Stimulated activated CD8-positive, alpha-beta memory T cell treated with anti-CD3 and anti-CD28 coated beads, Interleukin-7, amount 100 ng/mL, for 4 hours (primary cell): ENCODE results near the gene FBXL13.
"Not testable (repeated sequence)": the region's sequence is repeated elsewhere in the genome, so short reads cannot be mapped to it uniquely, and the experiment has no call there.

ENCODE experiments used
- DNase-seq, 2 donors: peaks; one replicate each; pipeline ENCODE4 v3.0.0-alpha.2; 2020; ENCODE audit warnings: low read depth in 2 of 2

FBXL13 gene

GRCh38 chr7:102983602-102984001 lies 91.0 kb downstream of the FBXL13 start:
- no peak for DNase-seq

GRCh38 chr7:102982235-102982634 lies 92.4 kb downstream of the FBXL13 start:
- DNase-seq = no peak

- no peak for DNase-seq
Measured at GRCh38 chr7:102981451-102981850, 93.1 kb downstream of the FBXL13 start.

- DNase-seq = no peak
Measured at GRCh38 chr7:102979670-102980069, 94.9 kb downstream of the FBXL13 start.

GRCh38 chr7:102978284-102978683 lies 96.3 kb downstream of the FBXL13 start:
- no peak for DNase-seq

GRCh38 chr7:102977586-102977985 lies 97.0 kb downstream of the FBXL13 start:
- DNase-seq = not testable (repeated sequence)

GRCh38 chr7:102976493-102976892 lies 98.1 kb downstream of the FBXL13 start:
- no peak for DNase-seq

- no peak for DNase-seq
Measured at GRCh38 chr7:102975854-102976253, 98.7 kb downstream of the FBXL13 start.

- no peak for DNase-seq
Measured at GRCh38 chr7:102974366-102975236, 100.0 kb downstream of the FBXL13 start.

- DNase-seq = no peak
Measured at GRCh38 chr7:102973096-102973802, 101.3 kb downstream of the FBXL13 start.

GRCh38 chr7:102967798-102968197 lies 106.8 kb downstream of the FBXL13 start:
- DNase-seq = no peak

- DNase-seq = no peak
Measured at GRCh38 chr7:102966465-102966864, 108.1 kb downstream of the FBXL13 start.

GRCh38 chr7:102961993-102962392 lies 112.6 kb downstream of the FBXL13 start:
- DNase-seq = not testable (repeated sequence)

- not testable (repeated sequence) for DNase-seq
Measured at GRCh38 chr7:102958004-102958403, 116.6 kb downstream of the FBXL13 start.

- not testable (repeated sequence) for DNase-seq
Measured at GRCh38 chr7:102954359-102954758, 120.2 kb downstream of the FBXL13 start.

GRCh38 chr7:102953406-102953805 lies 121.2 kb downstream of the FBXL13 start:
- no peak for DNase-seq

GRCh38 chr7:102951839-102952238 lies 122.8 kb downstream of the FBXL13 start:
- no peak for DNase-seq

GRCh38 chr7:102944241-102944640 lies 130.4 kb downstream of the FBXL13 start:
- no peak for DNase-seq

GRCh38 chr7:102943423-102944169 lies 131.0 kb downstream of the FBXL13 start:
- no peak for DNase-seq

GRCh38 chr7:102942868-102943267 lies 131.7 kb downstream of the FBXL13 start:
- no peak for DNase-seq

GRCh38 chr7:102942181-102942866 lies 132.3 kb downstream of the FBXL13 start:
- no peak for DNase-seq

- DNase-seq = no peak
Measured at GRCh38 chr7:102938679-102939078, 135.9 kb downstream of the FBXL13 start.
